Forelimb muscle (tissue), 1 donor: ENCODE results near the gene NBPF6. TPM values are rescaled to one million over a fixed set of nuclear protein-coding genes. Genes with fewer than 3 reads are reported as not detected.
"Not testable (repeated sequence)": the region's sequence is repeated elsewhere in the genome, so short reads cannot be mapped to it uniquely, and the experiment has no call there.

Experiments
- DNase-seq: peaks from one replicate; pipeline ENCODE4 v3.0.0-alpha.2; 2013; ENCODE audit warnings: low read depth
- polyA plus RNA-seq: library from polyadenylated mRNA; unstranded; fragments of 120-200 nt; gene quantifications from one replicate; pipeline ENCODE4 v1.2.1, GENCODE V29; 2013; ENCODE audit not compliant: insufficient read length

The NBPF6 gene
- polyA plus RNA-seq, 1 donor: not detected

DNA sequence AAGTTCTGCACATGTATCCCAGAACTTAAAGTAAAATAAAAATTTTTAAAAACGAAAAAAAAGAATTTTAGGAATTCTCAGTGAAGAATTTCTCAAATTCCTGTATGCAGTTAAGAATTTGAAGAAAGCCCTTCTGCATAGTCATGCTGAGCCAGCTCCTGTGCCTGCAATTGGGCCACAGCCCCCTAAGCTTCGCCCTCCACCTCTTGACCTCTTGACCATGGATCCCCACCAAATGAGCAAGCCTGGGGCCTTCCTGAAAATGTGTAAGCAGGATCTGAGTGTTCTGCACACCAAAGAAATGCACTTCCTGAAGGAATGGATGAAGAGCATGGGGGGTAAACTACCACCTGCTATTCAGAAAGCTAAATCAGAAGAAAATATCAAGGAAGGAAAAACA is 52.0 kb downstream of the NBPF6 start:
- no peak for DNase-seq

DNA sequence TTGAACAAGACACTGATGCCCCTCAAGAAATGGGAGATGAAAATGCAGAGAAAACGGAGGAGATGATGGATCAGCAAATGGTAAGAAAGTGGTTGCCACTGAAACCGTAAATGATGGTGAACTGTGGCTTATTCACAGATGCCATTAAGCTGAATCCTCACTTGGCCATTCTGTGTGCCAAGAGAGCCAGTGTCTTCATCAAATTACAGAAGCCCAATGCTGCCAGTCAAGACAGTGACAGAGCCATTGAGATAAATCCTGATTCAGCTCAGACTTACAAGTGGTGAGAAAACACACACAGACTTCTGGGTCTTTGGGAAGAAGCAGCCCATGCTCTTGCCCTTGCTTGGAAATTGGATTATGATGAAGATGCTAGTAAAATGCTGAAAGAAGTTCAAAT is 52.5 kb downstream of the NBPF6 start:
- no peak for DNase-seq

DNA sequence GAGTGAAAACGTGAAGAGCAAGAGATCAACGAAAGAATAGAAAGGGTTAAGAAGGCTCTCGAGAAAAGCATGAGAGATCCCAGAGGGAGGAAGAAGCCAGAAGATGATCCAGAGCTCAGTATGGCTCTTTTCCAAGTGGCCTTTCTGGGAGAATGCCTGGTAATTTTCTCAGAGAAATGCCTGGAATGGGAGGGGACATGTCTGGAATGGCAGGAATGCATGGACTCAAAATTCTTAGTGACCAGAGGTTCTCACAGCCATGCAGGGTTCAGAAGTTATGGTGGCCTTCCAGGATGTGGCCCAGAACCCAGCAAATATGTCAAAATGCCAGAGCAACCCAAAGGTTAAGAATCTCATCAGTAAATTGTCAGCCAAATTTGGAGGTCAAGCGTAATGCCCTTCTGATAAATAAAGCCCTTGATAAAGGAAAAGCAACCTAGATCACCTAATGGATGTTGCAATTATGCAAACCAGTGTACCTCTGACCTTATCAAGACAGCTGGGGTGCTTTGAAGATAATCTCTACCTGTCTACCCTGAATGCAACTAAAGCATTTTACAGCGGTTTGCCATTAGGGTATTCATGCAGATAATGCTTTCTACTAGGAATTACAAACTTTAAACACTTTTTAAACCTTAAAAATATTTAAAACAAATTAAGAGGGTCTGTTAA is 53.1 kb downstream of the NBPF6 start:
- DNase-seq: no peak

- DNase-seq: no peak
Measured at GRCh38 chr1:108504447-108504846, 54.3 kb downstream of the NBPF6 start.

DNA sequence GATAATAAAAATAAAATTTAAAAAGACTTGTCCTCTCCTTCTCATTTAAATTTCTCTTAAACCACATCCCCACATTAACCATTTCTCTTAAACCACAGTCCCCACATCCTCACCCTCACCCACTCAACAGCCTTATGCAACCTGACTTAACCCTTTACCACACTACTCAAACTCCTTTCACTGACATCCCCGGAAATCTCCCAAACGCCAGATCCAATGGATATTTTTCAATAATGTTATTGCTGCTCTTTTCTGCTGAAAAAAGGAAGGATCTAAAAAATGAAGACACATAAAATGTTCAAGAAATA is 55.6 kb downstream of the NBPF6 start:
- no peak for DNase-seq

- DNase-seq: no peak
Measured at GRCh38 chr1:108511764-108512163, 61.6 kb downstream of the NBPF6 start.

- peak; percentile 22 for DNase-seq
Measured at GRCh38 chr1:108512239-108513043, 62.3 kb downstream of the NBPF6 start.

GRCh38 chr1:108513044-108513415 is 62.9 kb downstream of the NBPF6 start:
- no peak for DNase-seq

DNA sequence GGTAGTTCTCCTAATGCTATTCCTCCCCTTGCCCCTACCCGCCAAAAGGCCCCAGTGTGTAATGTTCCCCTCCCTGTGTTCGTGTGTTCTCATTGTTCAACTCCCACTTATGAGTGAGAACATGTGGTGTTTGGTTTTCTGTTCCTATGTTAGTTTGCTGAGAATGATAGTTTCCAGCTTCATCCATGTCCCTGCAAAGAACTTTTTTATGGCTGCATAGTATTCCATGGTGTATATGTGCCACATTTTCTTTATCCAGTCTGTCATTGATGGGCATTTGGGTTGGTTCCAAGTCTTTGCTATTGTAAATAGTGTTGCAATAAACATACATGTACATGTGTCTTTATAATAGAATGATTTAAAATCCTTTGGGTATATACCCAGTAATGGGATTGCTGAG is 63.8 kb downstream of the NBPF6 start:
- DNase-seq: not testable (repeated sequence)

DNA sequence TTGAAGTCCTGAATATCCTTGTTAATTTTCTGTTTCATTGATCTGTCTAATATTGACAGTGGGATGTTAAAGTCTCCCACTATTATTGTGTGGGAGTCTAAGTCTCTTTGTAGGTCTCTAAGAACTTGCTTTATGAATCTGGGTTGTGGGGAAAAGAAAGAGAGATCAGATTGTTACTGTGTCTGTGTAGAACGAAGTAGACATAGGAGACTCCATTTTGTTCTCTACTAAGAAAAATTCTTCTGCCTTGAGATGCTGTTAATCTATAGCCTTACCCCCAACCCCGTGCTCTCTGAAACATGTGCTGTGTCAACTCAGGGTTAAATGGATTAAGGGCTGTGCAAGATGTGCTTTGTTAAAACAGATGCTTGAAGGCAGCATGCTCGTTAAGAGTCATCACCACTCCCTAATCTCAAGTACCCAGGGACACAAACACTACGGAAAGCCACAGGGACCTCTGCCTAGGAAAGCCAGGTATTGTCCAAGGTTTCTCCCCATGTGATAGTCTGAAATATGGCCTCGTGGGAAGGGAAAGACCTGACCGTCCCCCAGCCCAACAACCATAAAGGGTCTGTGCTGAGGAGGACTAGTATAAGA is 67.3 kb downstream of the NBPF6 start:
- DNase-seq: not testable (repeated sequence)

Other genes with a start within 250 kb of the NBPF6 start
- gene SLC25A24, start 250.0 kb upstream of the NBPF6 start, polyA plus RNA-seq: 45.5 TPM
- gene NBPF4, start 206.3 kb upstream of the NBPF6 start, polyA plus RNA-seq: not detected
- gene EEIG2, start 109.8 kb downstream of the NBPF6 start, polyA plus RNA-seq: 9.7 TPM
- gene HENMT1, start 210.8 kb downstream of the NBPF6 start, polyA plus RNA-seq: 21.4 TPM
- gene PRPF38B, start 242.0 kb downstream of the NBPF6 start, polyA plus RNA-seq: 46.9 TPM